Panc1 (cell line): ENCODE data around the gene SCYL1.

Experiments used
- CTCF ChIP-seq: fragments of 450-650 bp; IDR thresholded peaks from 2 replicates; pipeline ENCODE4 v1.5.1; 2017; ENCODE audit warnings: mild to moderate bottlenecking
- POLR2AphosphoS5 ChIP-seq: IDR thresholded peaks from 2 replicates; pipeline ENCODE4 v1.6.1; 2012; ENCODE audit warnings: mild to moderate bottlenecking, low read depth, low read length, moderate library complexity
- SIN3A ChIP-seq: IDR thresholded peaks from 2 replicates; pipeline ENCODE4 v1.6.1; 2012; ENCODE audit warnings: low read depth, mild to moderate bottlenecking, low read length, moderate library complexity, borderline replicate concordance; ENCODE audit not compliant: insufficient read depth
- TCF7L2 ChIP-seq: IDR thresholded peaks from 2 replicates; pipeline ENCODE4 v1.6.1; 2011; ENCODE audit warnings: mild to moderate bottlenecking, low read depth, low read length, inconsistent platforms

- TF ChIP-seq SIN3A (no peak), TCF7L2 (no peak), CTCF (no peak; the same call in 1 of the 2 replicates), POLR2AphosphoS5 (no peak)
Measured at GRCh38 chr11:65530157-65530496, 5.2 kb downstream of the SCYL1 start.
